Upper lobe of right lung (tissue), 1 donor: ENCODE measurements around the gene KCNG3. TPM values are rescaled to one million over a fixed set of nuclear protein-coding genes. Genes with fewer than 3 reads are reported as not detected.

Source experiments
- ATAC-seq: fragments of 200-7000 bp; cut with Tn5 transposase; one replicate; pipeline ENCODE4 v1.9.1; 2020; ENCODE audit warnings: mild to moderate bottlenecking, moderate library complexity
- DNase-seq: peaks from one replicate; pipeline ENCODE4 v3.0.0-alpha.2; 2020
- H3K27ac ChIP-seq: fragments of 200-600 bp; one replicate; pipeline ENCODE4 v1.8.0; 2022
- H3K27me3 ChIP-seq: fragments of 200-600 bp; one replicate; pipeline ENCODE4 v1.8.0; 2022; ENCODE audit warnings: mild to moderate bottlenecking
- H3K36me3 ChIP-seq: fragments of 200-600 bp; one replicate; pipeline ENCODE4 v1.8.0; 2022
- H3K4me1 ChIP-seq: fragments of 200-600 bp; one replicate; pipeline ENCODE4 v1.8.0; 2022
- H3K4me3 ChIP-seq: fragments of 200-600 bp; one replicate; pipeline ENCODE4 v1.8.0; 2022; ENCODE audit warnings: mild to moderate bottlenecking
- H3K9me3 ChIP-seq: fragments of 200-600 bp; one replicate; pipeline ENCODE4 v1.8.0; 2022
- CTCF ChIP-seq: fragments of 200-600 bp; IDR thresholded peaks from one replicate; pipeline ENCODE4 v1.8.0; 2022; ENCODE audit warnings: antibody characterized with exemption
- intact Hi-C: fragments of 100-400 bp; cut with DNase I; formaldehyde crosslinking; loops from one replicate; pipeline ENCODE4 v1.11.0; 2022
- total RNA-seq: library from RNA; stranded (reverse); fragmentation: NEBNext Ultra II Directional; extraction: Animal tissue kit (Norgen Biotek cat#: 25700); gene quantifications from one replicate; pipeline ENCODE4 v1.2.1, GENCODE V29; 2021
- donor health status: DM: no; HTN: yes; CAD: no; lungs with severe emphysema.

The KCNG3 gene
- total RNA-seq, 1 donor from 2014 or later, result 1.3 TPM

- H3K27ac ChIP-seq, result no peak overlapping the region
- no peak for TF ChIP-seq CTCF
- no peak overlapping the region for H3K4me3 ChIP-seq
- no peak for ATAC-seq
- no peaks in the 10 kb centered on the region for H3K4me1 ChIP-seq
- H3K27me3 ChIP-seq, result no peaks in the 10 kb centered on the region
- intact Hi-C loops, result no loop called here
- no peaks in the 10 kb centered on the region for H3K9me3 ChIP-seq
- DNase-seq, result no peak
- H3K36me3 ChIP-seq, result no peaks in the 10 kb centered on the region
Measured at GRCh38 chr2:42450136-42450535, 43.6 kb downstream of the KCNG3 start.

GRCh38 chr2:42449163-42450087 lies 44.4 kb downstream of the KCNG3 start:
- Histone ChIP-seq H3K4me1 (no peaks in the 10 kb centered on the region), H3K36me3 (no peaks in the 10 kb centered on the region), H3K9me3 (no peaks in the 10 kb centered on the region), H3K27me3 (no peaks in the 10 kb centered on the region), H3K4me3 (no peak overlapping the region), H3K27ac (no peak overlapping the region)
- TF ChIP-seq CTCF, result no peak
- DNase-seq (no peak), ATAC-seq (no peak)
- intact Hi-C loops, result no loop called here

- H3K27me3 ChIP-seq, result no peaks in the 10 kb centered on the region
- no peak overlapping the region for H3K27ac ChIP-seq
- DNase-seq, result no peak
- H3K36me3 ChIP-seq, result no peaks in the 10 kb centered on the region
- no peaks in the 10 kb centered on the region for H3K4me1 ChIP-seq
- no peak for TF ChIP-seq CTCF
- H3K4me3 ChIP-seq, result no peak overlapping the region
- intact Hi-C loops, result no loop called here
- H3K9me3 ChIP-seq, result no peaks in the 10 kb centered on the region
- ATAC-seq, result no peak
Measured at GRCh38 chr2:42448163-42448562, 45.6 kb downstream of the KCNG3 start.

- H3K4me1 ChIP-seq, result no peaks in the 10 kb centered on the region
- intact Hi-C loops, result no loop called here
- no peaks in the 10 kb centered on the region for H3K27me3 ChIP-seq
- no peaks in the 10 kb centered on the region for H3K9me3 ChIP-seq
- ATAC-seq, result peak; percentile 83
- no peak for DNase-seq
- no peaks in the 10 kb centered on the region for H3K36me3 ChIP-seq
- H3K27ac ChIP-seq, result peak overlapping the region; percentile 58
- TF ChIP-seq CTCF, result no peak
- H3K4me3 ChIP-seq, result no peak overlapping the region
Measured at GRCh38 chr2:42446503-42447271, 47.1 kb downstream of the KCNG3 start.

GRCh38 chr2:42443718-42444399 lies 49.9 kb downstream of the KCNG3 start:
- H3K9me3 ChIP-seq, result no peaks in the 10 kb centered on the region
- H3K4me3 ChIP-seq, result no peak overlapping the region
- no peak for DNase-seq
- peak; percentile 62 for ATAC-seq
- H3K4me1 ChIP-seq, result no peaks in the 10 kb centered on the region
- H3K36me3 ChIP-seq, result no peaks in the 10 kb centered on the region
- intact Hi-C loops, result no loop called here
- TF ChIP-seq CTCF, result no peak
- no peaks in the 10 kb centered on the region for H3K27me3 ChIP-seq
- no peak overlapping the region for H3K27ac ChIP-seq
